BJ (cell line): ENCODE results near the gene ZBTB22. TPM values are rescaled to one million over a fixed set of nuclear protein-coding genes. Genes with fewer than 3 reads are reported as not detected.

Source experiments
- CTCF ChIA-PET: fragments of 350-600 bp; formaldehyde crosslinking; extraction: SDS; loops from one replicate; lab custom pipeline; 2021; ENCODE audit warnings: antibody characterized with exemption, inconsistent platforms; lab: Yijun Ruan, JAX
- POLR2A ChIA-PET: fragments of 300-600 bp; sonication (Branson Sonifier 250); formaldehyde crosslinking; extraction: SDS; loops from one replicate; lab custom pipeline; 2021; ENCODE audit warnings: antibody characterized with exemption; lab: Charles Lee
- DNase-seq: peaks from one replicate; pipeline ENCODE4 v3.0.0-alpha.2; 2011; ENCODE audit warnings: low read depth
- H3K27me3 ChIP-seq: 2 replicates; pipeline ENCODE4 v1.6.0; 2011; ENCODE audit warnings: low read length; ENCODE audit not compliant: control insufficient read depth, insufficient read depth
- H3K36me3 ChIP-seq: 2 replicates; pipeline ENCODE4 v1.5.1; 2011; ENCODE audit warnings: low read length; ENCODE audit not compliant: control insufficient read depth, insufficient read depth
- H3K4me3 ChIP-seq: 2 replicates; pipeline ENCODE4 v1.5.1; 2011; ENCODE audit warnings: low read depth, mild to moderate bottlenecking, control low read depth, low read length
- polyA plus RNA-seq: library from polyadenylated mRNA; depleted of rRNA; stranded (reverse); fragments of >200 nt; gene quantifications from 2 replicates; pipeline ENCODE4 v1.2.3, GENCODE V29; 2011
- TF ChIP-seq, protein P1 (sequence below): IDR thresholded peaks from 2 replicates; pipeline ENCODE4 v1.5.1; 2011; ENCODE audit warnings: low read depth, mild to moderate bottlenecking, control low read depth, inconsistent platforms, low read length, moderate library complexity; ENCODE audit not compliant: insufficient read depth

Gene ZBTB22
- polyA plus RNA-seq, 1 experiment, result 13.6 TPM

DNA sequence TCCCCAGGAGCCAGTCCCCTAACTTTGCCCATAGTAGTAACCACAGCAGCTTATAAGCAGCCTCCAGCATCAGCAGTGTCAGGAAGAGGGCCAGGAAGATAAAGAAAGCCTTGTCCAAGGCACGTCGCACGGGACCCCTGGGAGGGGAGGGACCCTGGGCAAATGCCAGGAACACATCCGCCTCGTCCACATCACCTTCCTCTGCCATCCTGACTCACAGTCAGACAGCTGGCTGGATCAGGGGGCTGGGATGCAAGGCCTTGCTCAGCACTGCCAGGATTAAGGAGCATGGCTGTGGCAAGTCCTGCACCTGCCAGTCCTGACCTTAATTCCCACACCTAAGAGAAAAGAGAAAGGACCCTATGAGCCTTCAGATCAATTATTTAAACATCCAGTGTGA lies 11.5 kb upstream of the ZBTB22 start:
- CTCF ChIA-PET, result no interaction called here
- TF ChIP-seq, protein P1, sequence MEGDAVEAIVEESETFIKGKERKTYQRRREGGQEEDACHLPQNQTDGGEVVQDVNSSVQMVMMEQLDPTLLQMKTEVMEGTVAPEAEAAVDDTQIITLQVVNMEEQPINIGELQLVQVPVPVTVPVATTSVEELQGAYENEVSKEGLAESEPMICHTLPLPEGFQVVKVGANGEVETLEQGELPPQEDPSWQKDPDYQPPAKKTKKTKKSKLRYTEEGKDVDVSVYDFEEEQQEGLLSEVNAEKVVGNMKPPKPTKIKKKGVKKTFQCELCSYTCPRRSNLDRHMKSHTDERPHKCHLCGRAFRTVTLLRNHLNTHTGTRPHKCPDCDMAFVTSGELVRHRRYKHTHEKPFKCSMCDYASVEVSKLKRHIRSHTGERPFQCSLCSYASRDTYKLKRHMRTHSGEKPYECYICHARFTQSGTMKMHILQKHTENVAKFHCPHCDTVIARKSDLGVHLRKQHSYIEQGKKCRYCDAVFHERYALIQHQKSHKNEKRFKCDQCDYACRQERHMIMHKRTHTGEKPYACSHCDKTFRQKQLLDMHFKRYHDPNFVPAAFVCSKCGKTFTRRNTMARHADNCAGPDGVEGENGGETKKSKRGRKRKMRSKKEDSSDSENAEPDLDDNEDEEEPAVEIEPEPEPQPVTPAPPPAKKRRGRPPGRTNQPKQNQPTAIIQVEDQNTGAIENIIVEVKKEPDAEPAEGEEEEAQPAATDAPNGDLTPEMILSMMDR, result no peak
- Histone ChIP-seq H3K36me3 (no peaks in the 10 kb centered on the region), H3K27me3 (peaks cover 3% of the 10 kb centered on the region; the same call in 1 of the 2 replicates), H3K4me3 (no peak overlapping the region)
- POLR2A ChIA-PET, result no interaction called here
- no peak for DNase-seq

DNA sequence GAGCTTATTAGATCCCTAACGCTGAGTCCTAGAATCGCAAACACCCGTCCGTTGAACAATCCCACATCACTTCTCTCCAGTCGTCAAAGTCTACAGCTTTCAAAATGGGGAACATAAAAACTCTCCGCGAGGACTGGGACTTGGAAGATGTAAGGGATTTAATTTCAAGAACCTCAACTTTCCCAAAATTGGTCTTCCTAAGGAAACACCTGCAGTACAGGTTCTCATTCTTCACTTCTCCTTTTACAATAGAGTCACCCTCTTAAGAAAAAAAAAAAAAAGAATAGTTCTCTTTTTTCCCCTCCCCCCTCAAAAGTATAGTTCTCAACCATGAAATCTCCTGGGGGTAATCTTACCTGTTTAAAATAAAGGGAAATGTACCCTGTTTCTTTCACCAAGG lies 6.6 kb upstream of the ZBTB22 start:
- TF ChIP-seq, protein P1, result no peak
- H3K4me3 ChIP-seq, result no peak overlapping the region
- DNase-seq, result no peak
- CTCF ChIA-PET, result interaction anchor here (1.1 kb wide), 1 partner anchor 15 kb away, joined by 3 read pairs; no protein-coding TSS in a partner anchor
- POLR2A ChIA-PET, result no interaction called here
- peaks cover 3% of the 10 kb centered on the region; the same call in 1 of the 2 replicates for H3K27me3 ChIP-seq
- peaks cover 12% of the 10 kb centered on the region for H3K36me3 ChIP-seq

DNA sequence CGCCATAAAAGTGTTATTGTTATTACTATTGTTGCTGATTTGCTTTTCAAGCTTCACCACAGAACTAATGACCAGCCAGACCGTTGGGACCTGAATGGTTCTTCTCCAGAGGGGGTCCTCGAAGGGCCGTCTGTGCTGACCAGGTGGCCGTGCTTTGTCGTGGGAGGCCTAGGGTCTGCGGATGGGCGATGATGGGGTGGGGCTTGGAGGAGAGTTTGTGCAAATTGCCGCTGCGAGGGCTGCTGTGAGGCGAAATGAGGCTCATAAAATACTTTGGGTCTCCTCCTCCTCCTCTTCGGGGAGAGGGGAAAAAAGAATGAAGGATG lies 6.0 kb upstream of the ZBTB22 start:
- no peak for DNase-seq
- ChIA-PET POLR2A (no interaction called here), CTCF (no interaction called here)
- TF ChIP-seq, protein P1, result no peak
- peaks cover 18% of the 10 kb centered on the region for H3K36me3 ChIP-seq
- H3K27me3 ChIP-seq, result no peaks in the 10 kb centered on the region
- peak overlapping the region; percentile 62 for H3K4me3 ChIP-seq

DNA sequence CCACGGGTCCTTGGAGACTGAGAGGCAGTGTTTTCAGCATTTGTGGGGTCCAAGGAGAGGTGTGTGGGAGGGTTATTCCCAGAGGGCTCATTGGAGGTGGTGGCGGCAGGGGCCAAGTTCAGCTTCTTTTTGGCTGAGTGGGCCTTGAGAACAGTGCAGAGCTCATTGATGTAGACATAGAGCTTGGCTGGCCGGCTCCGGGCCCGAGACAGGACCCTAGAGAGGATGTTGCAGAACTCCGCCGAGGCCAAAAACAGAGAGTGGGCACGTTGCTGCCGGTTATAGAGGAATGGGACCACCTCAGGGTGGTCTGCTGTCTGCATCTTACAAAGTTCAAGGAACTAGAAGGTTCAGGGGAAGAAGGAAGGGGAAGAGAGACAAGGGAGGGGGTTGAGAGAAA lies 3.7 kb upstream of the ZBTB22 start:
- peaks cover 19% of the 10 kb centered on the region for H3K36me3 ChIP-seq
- TF ChIP-seq, protein P1, result no peak
- ChIA-PET POLR2A (interaction anchor here (0.6 kb wide), 1 partner anchor 138 kb away, joined by 5 read pairs; no protein-coding TSS in a partner anchor), CTCF (interaction anchor here (0.8 to 1.2 kb wide), 3 partner anchors 63 to 103 kb away, joined by 3 read pairs; no protein-coding TSS in a partner anchor)
- H3K4me3 ChIP-seq, result peak overlapping the region; percentile 62; the same call in 1 of the 2 replicates
- no peaks in the 10 kb centered on the region for H3K27me3 ChIP-seq
- DNase-seq, result no peak

DNA sequence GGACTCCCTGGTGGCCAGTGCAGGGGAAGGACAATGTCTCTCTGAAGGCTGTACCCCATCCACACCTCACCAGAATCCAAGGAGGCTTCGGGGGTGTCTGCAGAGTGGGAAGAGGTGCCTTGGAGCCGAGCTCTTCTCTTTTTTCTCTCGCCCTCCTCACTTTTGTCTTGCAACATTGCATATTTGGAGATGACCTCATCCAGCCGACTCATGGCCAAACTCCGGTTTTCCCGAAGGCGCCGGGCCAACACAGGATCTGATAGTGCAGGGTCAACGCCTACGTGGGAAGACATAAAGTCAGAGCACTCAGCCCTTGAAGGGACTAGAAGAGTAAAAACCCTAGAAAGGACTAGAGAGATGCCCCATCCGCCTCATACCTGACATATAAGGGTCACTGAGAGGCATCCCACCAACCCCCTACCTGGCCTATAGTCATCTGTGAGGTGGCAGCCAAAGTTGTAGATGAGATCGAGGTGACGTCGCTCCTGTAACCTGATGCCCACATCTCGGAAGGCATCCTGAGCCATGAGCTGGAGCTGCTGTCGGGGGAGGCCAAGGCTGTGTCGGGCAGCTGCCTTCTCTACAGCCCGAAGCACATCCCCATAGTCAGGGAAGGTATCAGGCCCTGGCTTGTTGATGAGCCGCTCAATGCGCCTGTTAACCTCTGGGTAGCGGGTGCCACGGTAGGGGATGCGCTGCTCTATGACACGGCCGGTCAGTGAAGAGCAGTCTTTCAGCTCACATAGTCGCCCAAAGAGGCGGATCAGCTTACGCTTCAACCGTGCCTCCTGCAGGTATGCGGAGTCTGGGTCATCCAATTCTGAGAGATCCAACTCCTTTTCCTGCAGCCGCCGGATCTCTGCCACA lies 3.0 kb upstream of the ZBTB22 start:
- POLR2A ChIA-PET, result interaction anchor here (0.6 kb wide), 1 partner anchor 450 kb away, joined by 3 read pairs; no protein-coding TSS in a partner anchor
- CTCF ChIA-PET, result interaction anchor here (0.8 to 1.2 kb wide), 3 partner anchors 62 to 103 kb away, joined by 3 read pairs; no protein-coding TSS in a partner anchor
- peak overlapping the region; percentile 22 for H3K4me3 ChIP-seq
- H3K27me3 ChIP-seq, result no peaks in the 10 kb centered on the region
- TF ChIP-seq, protein P1, result no peak
- peak; percentile 71 for DNase-seq
- peaks cover 21% of the 10 kb centered on the region for H3K36me3 ChIP-seq
